Breast epithelium (tissue), 4 donors: ENCODE results near the gene SLC17A4. TPM values are rescaled to one million over a fixed set of nuclear protein-coding genes. Genes with fewer than 3 reads are reported as not detected.

ENCODE experiments used
- DNase-seq, 2 donors: peaks; one replicate each; pipeline ENCODE4 v3.0.0-alpha.2; 2019; ENCODE audit warnings: low spot score in 2 of 2
- H3K27ac ChIP-seq, 2 donors: fragments of 200-600 bp; sonication (generic) in 1 of 2; one replicate each; pipeline ENCODE4 v1.5.1; 2016 to 2019; ENCODE audit warnings: mild to moderate bottlenecking in 1 of 2
- H3K27me3 ChIP-seq, 2 donors: fragments of 200-600 bp; sonication (generic) in 1 of 2; one replicate each; pipeline versions ENCODE4 v1.5.1 to v1.6.0; 2017 to 2019; ENCODE audit warnings: control low read depth in 1 of 2, mild to moderate bottlenecking in 1 of 2
- H3K36me3 ChIP-seq: fragments of 200-600 bp; one replicate; pipeline ENCODE4 v1.5.1; 2019
- H3K4me1 ChIP-seq, 2 donors: fragments of 200-600 bp; sonication (generic); one replicate each; pipeline ENCODE4 v1.5.1; 2016 to 2019; ENCODE audit warnings: control low read depth in 1 of 2
- H3K4me3 ChIP-seq, 3 donors: fragments of 200-600 bp; sonication (generic); 1 replicate in 2 of 3; 2 replicates in 1 of 3; pipeline ENCODE4 v1.5.1; 2016 to 2019; ENCODE audit warnings: mild to moderate bottlenecking in 3 of 3, moderate library complexity in 2 of 3
- H3K9me3 ChIP-seq, 2 donors: fragments of 200-600 bp; sonication (generic) in 1 of 2; one replicate each; pipeline ENCODE4 v1.5.1; 2016 to 2019; ENCODE audit warnings: control low read depth in 1 of 2
- CTCF ChIP-seq, 3 donors: fragments of 450-650 bp; IDR thresholded peaks; one replicate each; pipeline ENCODE4 v1.5.1; 2016 to 2017; ENCODE audit warnings: antibody characterized with exemption in 3 of 3, mild to moderate bottlenecking in 3 of 3, moderate library complexity in 3 of 3
- POLR2A ChIP-seq: fragments of 450-650 bp; IDR thresholded peaks from one replicate; pipeline ENCODE4 v1.6.1; 2016; ENCODE audit warnings: antibody characterized with exemption, mild to moderate bottlenecking, moderate library complexity
- POLR2AphosphoS5 ChIP-seq, 3 donors: sonication (generic); formaldehyde crosslinking; IDR thresholded peaks; one replicate each; pipeline ENCODE4 v1.6.1; 2017; ENCODE audit warnings: antibody characterized with exemption in 3 of 3
- intact Hi-C: fragments of 100-400 bp; cut with DNase I; formaldehyde crosslinking; loops from one replicate; pipeline ENCODE4 v1.15.1; 2023; ENCODE audit warnings: low total_unique reads
- total RNA-seq, 3 donors: library from RNA; depleted of rRNA; stranded (reverse); fragments of >200 nt; gene quantifications; one replicate each; pipeline ENCODE4 v1.1.0, GENCODE V29; 2016

SLC17A4 gene
- total RNA-seq, 3 donors from 2014 or later: 0.98 TPM; not detected in 2

DNA sequence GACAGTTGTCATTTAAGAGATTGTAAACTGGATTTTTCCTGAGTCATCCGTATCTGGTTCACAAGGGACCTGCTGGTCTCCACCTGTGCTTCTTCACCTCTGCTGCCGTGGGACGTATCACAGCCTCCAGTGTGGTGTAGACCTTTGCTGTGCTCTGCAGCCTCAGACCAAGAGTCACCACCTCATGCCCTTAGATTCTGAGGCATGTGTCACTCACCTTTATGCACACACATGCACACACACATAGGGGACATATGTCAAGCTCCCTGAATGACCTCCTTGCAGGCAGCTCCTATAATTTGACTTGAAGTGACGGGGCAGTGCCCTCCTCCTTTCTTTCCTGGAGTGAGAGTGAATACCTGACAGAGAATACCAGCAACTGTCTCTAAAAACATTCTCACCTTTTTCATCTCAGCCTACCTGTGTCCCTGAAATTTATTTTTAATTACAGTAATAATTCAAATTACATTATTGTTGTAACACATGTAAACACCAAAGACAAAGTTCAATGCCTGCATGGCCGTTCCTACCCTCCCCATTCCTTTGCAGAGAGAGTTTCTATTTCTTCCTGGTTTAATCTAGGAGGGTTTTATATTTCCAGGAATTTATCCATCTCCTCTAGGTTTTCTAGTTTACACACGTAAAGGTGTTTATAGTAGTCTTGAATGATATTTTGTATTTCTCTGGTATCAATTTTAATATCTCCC, 3.5 kb downstream of the SLC17A4 start:
- Histone ChIP-seq H3K9me3 (no peaks in the 10 kb centered on the region), H3K4me1 (no peaks in the 10 kb centered on the region), H3K27me3 (no peaks in the 10 kb centered on the region), H3K4me3 (no peak overlapping the region), H3K36me3 (no peaks in the 10 kb centered on the region), H3K27ac (no peak overlapping the region)
- intact Hi-C loops: no loop called here
- DNase-seq: no peak
- TF ChIP-seq CTCF (IDR thresholded peaks at IDR 0.05): no peak
- no peak for TF ChIP-seq POLR2A
- TF ChIP-seq POLR2AphosphoS5 (IDR thresholded peaks at IDR 0.05): no peak

DNA sequence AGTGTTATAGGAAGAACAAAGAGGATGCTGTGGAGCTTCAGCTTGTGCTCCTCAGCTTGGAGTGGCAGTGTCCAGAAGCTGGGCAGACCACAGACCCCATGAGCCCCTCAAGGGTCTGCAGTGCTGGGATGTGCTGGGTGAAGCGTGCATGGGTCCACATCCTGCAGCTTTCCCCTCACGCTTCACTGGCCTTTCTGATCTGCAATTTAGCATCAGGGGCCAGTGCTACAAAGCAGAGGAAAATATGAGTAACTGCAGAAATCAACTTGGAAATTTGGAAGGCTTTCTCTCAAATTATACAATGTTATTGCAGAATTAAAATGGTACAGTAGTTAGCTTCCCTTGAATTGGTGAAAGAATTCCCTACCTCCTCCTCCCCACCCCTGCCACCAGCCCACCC, 10.1 kb downstream of the SLC17A4 start:
- no peaks in the 10 kb centered on the region for H3K27me3 ChIP-seq
- no peaks in the 10 kb centered on the region for H3K4me1 ChIP-seq
- no peaks in the 10 kb centered on the region for H3K9me3 ChIP-seq
- TF ChIP-seq POLR2AphosphoS5 (IDR thresholded peaks at IDR 0.05): no peak
- no peak for TF ChIP-seq POLR2A
- no peak for TF ChIP-seq CTCF (IDR thresholded peaks at IDR 0.05)
- H3K27ac ChIP-seq: no peak overlapping the region
- no peaks in the 10 kb centered on the region for H3K36me3 ChIP-seq
- no peak overlapping the region for H3K4me3 ChIP-seq
- DNase-seq: no peak
- intact Hi-C loops: loop anchor here (10.0 kb wide), 1 partner anchor 670 kb away; no protein-coding TSS in a partner anchor

- H3K27me3 ChIP-seq: no peaks in the 10 kb centered on the region
- H3K4me3 ChIP-seq: no peak overlapping the region
- no peak overlapping the region for H3K27ac ChIP-seq
- no peaks in the 10 kb centered on the region for H3K36me3 ChIP-seq
- no peaks in the 10 kb centered on the region for H3K9me3 ChIP-seq
- H3K4me1 ChIP-seq: no peaks in the 10 kb centered on the region
- intact Hi-C loops: loop anchor here (10.0 kb wide), 1 partner anchor 666 kb away; no protein-coding TSS in a partner anchor
- TF ChIP-seq CTCF (IDR thresholded peaks at IDR 0.05) (no peak), POLR2A (no peak), POLR2AphosphoS5 (IDR thresholded peaks at IDR 0.05) (no peak)
- no peak for DNase-seq
These were observed 14.0 kb downstream of the SLC17A4 start for GRCh38 chr6:25768566-25768965.

DNA sequence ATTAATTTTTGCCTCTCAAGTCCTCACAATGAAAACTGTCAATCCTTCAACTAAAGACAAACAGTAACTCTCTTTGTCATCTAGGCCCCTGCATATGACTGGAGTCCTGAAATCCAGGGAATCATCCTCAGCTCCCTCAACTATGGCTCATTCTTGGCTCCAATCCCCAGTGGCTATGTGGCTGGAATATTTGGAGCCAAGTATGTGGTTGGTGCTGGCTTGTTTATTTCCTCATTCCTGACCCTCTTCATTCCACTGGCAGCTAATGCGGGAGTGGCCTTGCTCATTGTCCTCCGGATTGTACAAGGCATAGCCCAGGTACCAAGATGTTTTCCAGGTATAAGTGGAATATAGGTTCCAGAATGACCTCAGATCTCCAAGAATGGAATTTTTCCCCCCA, 15.4 kb downstream of the SLC17A4 start:
- TF ChIP-seq CTCF (IDR thresholded peaks at IDR 0.05) (no peak), POLR2AphosphoS5 (IDR thresholded peaks at IDR 0.05) (no peak), POLR2A (no peak)
- no peaks in the 10 kb centered on the region for H3K4me1 ChIP-seq
- no peaks in the 10 kb centered on the region for H3K36me3 ChIP-seq
- H3K27ac ChIP-seq: no peak overlapping the region
- H3K9me3 ChIP-seq: no peaks in the 10 kb centered on the region
- no peak overlapping the region for H3K4me3 ChIP-seq
- intact Hi-C loops: loop anchor here (10.0 kb wide), 1 partner anchor 665 kb away; no protein-coding TSS in a partner anchor
- H3K27me3 ChIP-seq: no peaks in the 10 kb centered on the region
- peak in 1 of 2 donors; percentile 56 for DNase-seq

- intact Hi-C loops: no loop called here
- Histone ChIP-seq H3K27ac (no peak overlapping the region), H3K27me3 (peaks cover 0 to under 1% of the 10 kb centered on the region in 2 donors), H3K9me3 (no peaks in the 10 kb centered on the region), H3K36me3 (no peaks in the 10 kb centered on the region), H3K4me3 (no peak overlapping the region), H3K4me1 (no peaks in the 10 kb centered on the region)
- DNase-seq: no peak
- TF ChIP-seq CTCF (IDR thresholded peaks at IDR 0.05) (no peak), POLR2AphosphoS5 (IDR thresholded peaks at IDR 0.05) (no peak), POLR2A (no peak)
These were observed 19.7 kb downstream of the SLC17A4 start for GRCh38 chr6:25774120-25774715.
